H1 (cell line): Measurements from ENCODE around the gene SLC25A22. TPM values are rescaled to one million over a fixed set of nuclear protein-coding genes. Genes with fewer than 3 reads are reported as not detected.

Experiments used
- CHD1 ChIP-seq: IDR thresholded peaks from 2 replicates; pipeline ENCODE4 v1.6.1; 2012; ENCODE audit warnings: low read depth, low read length, improper control_type of control experiment
- JUN ChIP-seq: IDR thresholded peaks from 2 replicates; pipeline ENCODE4 v1.6.1; 2011; ENCODE audit warnings: low read depth, mild to moderate bottlenecking, improper control_type of control experiment, low read length
- POLR2A ChIP-seq, 2 experiments: IDR thresholded peaks; 1 replicate in 1 of 2; 2 replicates in 1 of 2; pipeline ENCODE4 v1.6.1; 2011; ENCODE audit warnings: low read depth in 2 of 2, low read length in 2 of 2, mild to moderate bottlenecking in 2 of 2; ENCODE audit errors: control extremely low read depth in 1 of 2
- POU5F1 ChIP-seq: IDR thresholded peaks from 2 replicates; pipeline ENCODE4 v1.6.1; 2011; ENCODE audit warnings: low read depth, mild to moderate bottlenecking, low read length, moderate library complexity
- RAD21 ChIP-seq, 2 experiments: IDR thresholded peaks in 1 of 2; conservative IDR thresholded peaks in 1 of 2; 2 replicates each; pipeline ENCODE4 v1.6.1; 2011; ENCODE audit warnings: low read depth in 2 of 2, low read length in 2 of 2, improper control_type of control experiment in 1 of 2, inconsistent platforms in 1 of 2, mild to moderate bottlenecking in 1 of 2, moderate library complexity in 1 of 2
- SIRT6 ChIP-seq: IDR thresholded peaks from one replicate; pipeline ENCODE4 v1.7.1; 2012; ENCODE audit warnings: low read length, inconsistent platforms
- SP4 ChIP-seq: IDR thresholded peaks from 2 replicates; pipeline ENCODE4 v1.6.1; 2012; ENCODE audit warnings: low read length, inconsistent platforms
- TBP ChIP-seq: IDR thresholded peaks from 2 replicates; pipeline ENCODE4 v1.6.1; 2011; ENCODE audit warnings: low read depth, low read length, improper control_type of control experiment
- polyA plus RNA-seq, 7 experiments: library from polyadenylated mRNA; depleted of rRNA in 3 of 7; stranded (reverse) in 5 of 7; unstranded in 2 of 7; fragments of >200 nt in 5 of 7; fragments of 200-250 nt in 2 of 7; gene quantifications; 1 replicate in 5 of 7; 2 replicates in 1 of 7; 4 replicates in 1 of 7; pipeline versions ENCODE4 v1.2.1 to v1.2.3, GENCODE V29; 2011 to 2013; ENCODE audit warnings: missing spikeins in 2 of 7, mixed read lengths in 2 of 7
- total RNA-seq: library from RNA; stranded (reverse); fragmentation: NEBNext Ultra II Directional; extraction: Animal tissue kit (Norgen Biotek cat#: 25700); gene quantifications from 2 replicates; pipeline ENCODE4 v1.2.1, GENCODE V29; 2021
- TF ChIP-seq, protein P1 (sequence below): IDR thresholded peaks from 2 replicates; pipeline ENCODE4 v1.6.1; 2012; ENCODE audit warnings: inconsistent platforms
- TF ChIP-seq, protein P2 (sequence below): IDR thresholded peaks from 2 replicates; pipeline ENCODE4 v1.6.1; 2012; ENCODE audit warnings: low read length, inconsistent platforms

The SLC25A22 gene
- total and polyA plus RNA-seq, 2 of the 8 experiments (the other 6 are each of a cell fraction or from before 2014, with no cell fraction given): 31.5 to 48.0 TPM

DNA sequence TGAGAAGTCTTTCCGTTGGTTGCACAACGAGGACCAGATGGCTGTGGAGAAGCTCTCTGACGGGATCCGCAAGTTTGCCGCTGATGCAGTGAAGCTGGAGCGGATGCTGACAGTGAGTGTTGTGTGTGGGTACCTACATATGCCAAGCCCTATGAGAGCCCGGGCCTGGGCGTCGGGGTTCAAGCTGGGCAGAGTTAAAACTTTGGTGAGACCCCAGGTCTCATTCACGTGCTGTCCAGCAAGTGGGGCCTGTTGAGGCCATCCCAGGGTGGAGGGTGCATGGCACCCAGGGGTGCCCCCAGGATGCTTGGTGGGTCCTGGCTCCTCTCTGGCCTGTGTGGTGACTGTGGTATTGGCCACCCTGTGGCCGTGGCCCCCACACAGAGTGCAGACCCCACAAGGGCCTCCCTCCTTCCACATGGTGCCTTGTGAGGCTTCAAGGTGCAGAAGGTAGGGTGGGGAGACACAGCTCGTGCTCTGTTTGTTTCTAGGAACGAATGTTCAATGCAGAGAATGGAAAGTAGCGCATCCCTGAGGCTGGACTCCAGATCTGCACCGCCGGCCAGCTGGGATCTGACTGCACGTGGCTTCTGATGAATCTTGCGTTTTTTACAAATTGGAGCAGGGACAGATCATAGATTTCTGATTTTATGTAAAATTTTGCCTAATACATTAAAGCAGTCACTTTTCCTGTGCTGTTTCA, 33.6 kb downstream of the SLC25A22 start (continued):
- TF ChIP-seq, protein P1, sequence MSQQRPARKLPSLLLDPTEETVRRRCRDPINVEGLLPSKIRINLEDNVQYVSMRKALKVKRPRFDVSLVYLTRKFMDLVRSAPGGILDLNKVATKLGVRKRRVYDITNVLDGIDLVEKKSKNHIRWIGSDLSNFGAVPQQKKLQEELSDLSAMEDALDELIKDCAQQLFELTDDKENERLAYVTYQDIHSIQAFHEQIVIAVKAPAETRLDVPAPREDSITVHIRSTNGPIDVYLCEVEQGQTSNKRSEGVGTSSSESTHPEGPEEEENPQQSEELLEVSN: no peak
- no peak for TF ChIP-seq SIRT6
- no peak for TF ChIP-seq POU5F1
- no peak for TF ChIP-seq RAD21 (IDR thresholded peaks at IDR 0.05 in 1 of 2, conservative IDR thresholded peaks at IDR 0.05 in 1 of 2; ENCODE audit: low read depth in 2 of 2, low read length in 2 of 2)
- no peak for TF ChIP-seq TBP
- TF ChIP-seq JUN: no peak
- TF ChIP-seq, protein P2, sequence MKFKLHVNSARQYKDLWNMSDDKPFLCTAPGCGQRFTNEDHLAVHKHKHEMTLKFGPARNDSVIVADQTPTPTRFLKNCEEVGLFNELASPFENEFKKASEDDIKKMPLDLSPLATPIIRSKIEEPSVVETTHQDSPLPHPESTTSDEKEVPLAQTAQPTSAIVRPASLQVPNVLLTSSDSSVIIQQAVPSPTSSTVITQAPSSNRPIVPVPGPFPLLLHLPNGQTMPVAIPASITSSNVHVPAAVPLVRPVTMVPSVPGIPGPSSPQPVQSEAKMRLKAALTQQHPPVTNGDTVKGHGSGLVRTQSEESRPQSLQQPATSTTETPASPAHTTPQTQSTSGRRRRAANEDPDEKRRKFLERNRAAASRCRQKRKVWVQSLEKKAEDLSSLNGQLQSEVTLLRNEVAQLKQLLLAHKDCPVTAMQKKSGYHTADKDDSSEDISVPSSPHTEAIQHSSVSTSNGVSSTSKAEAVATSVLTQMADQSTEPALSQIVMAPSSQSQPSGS: no peak
- no peak for TF ChIP-seq CHD1
- TF ChIP-seq SP4: no peak
- no peak for TF ChIP-seq POLR2A (IDR thresholded peaks at IDR 0.05; ENCODE audit: control extremely low read depth in 1 of 2, low read depth in 2 of 2, low read length in 2 of 2)
